Brain microvascular endothelial cell (primary cell): Measurements from ENCODE around the gene EDEM3.
"Not testable (repeated sequence)": the region's sequence is repeated elsewhere in the genome, so short reads cannot be mapped to it uniquely, and the experiment has no call there.

ENCODE experiments used
- DNase-seq: peaks from one replicate; pipeline ENCODE4 v3.0.0-alpha.2; 2020
- H3K27ac ChIP-seq: fragments of 250-450 bp; sonication (Bioruptor Pico); 2 replicates; pipeline ENCODE4 v1.5.1; 2020; ENCODE audit warnings: mild to moderate bottlenecking, moderate library complexity
- H3K27me3 ChIP-seq: fragments of 250-450 bp; sonication (Bioruptor Pico); replicated peaks from 2 replicates; pipeline ENCODE4 v1.5.1; 2020; ENCODE audit warnings: mild to moderate bottlenecking
- H3K36me3 ChIP-seq: fragments of 250-450 bp; sonication (Bioruptor Pico); replicated peaks from 2 replicates; pipeline ENCODE4 v1.5.1; 2020; ENCODE audit warnings: mild to moderate bottlenecking
- H3K4me3 ChIP-seq: 2 replicates; pipeline ENCODE4 v1.5.1; 2011; ENCODE audit warnings: low read depth, mild to moderate bottlenecking, control low read depth, low read length, moderate library complexity
- CTCF ChIP-seq: IDR thresholded peaks from 2 replicates; pipeline ENCODE4 v1.5.1; 2011; ENCODE audit warnings: low read depth, mild to moderate bottlenecking, moderate library complexity, low read length, control low read depth, inconsistent platforms; ENCODE audit errors: missing control alignments
- in situ Hi-C: cut with HindIII; loops from 2 replicates; pipeline ENCODE4 v1.10.0; 2017; ENCODE audit warnings: low sequenced_read_pairs, low pct_ligation_motif_present

EDEM3 gene

DNA sequence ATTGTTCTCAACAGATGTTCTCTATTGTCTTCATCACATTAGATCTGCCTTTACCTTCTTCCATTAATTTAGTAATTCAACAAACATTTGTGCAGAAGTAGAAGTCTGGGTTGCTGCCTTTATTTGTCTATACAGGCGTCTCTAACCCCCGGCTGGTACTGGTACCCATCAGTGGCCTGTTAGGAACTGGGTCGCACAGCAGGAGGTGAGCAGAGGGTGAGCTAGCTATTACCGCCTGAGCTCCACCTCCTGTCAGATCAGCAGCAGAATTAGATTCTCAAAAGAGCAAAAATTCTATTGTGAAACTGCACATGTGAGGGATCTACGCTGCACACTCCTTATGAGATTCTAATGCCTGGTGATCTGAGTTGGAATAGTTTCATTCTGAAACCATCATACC is 12.9 kb upstream of the EDEM3 start:
- DNase-seq = no peak
- Histone ChIP-seq H3K36me3 (no peaks in the 10 kb centered on the region), H3K27me3 (no peaks in the 10 kb centered on the region), H3K4me3 (no peak overlapping the region), H3K27ac (no peak overlapping the region)
- no peak for TF ChIP-seq CTCF
- in situ Hi-C loops = no loop called here

- no peak for DNase-seq
- Histone ChIP-seq H3K27me3 (no peaks in the 10 kb centered on the region), H3K27ac (no peak overlapping the region), H3K36me3 (no peaks in the 10 kb centered on the region), H3K4me3 (no peak overlapping the region)
- in situ Hi-C loops = no loop called here
- no peak for TF ChIP-seq CTCF
Measured at GRCh38 chr1:184764483-184764882, 9.8 kb upstream of the EDEM3 start.

GRCh38 chr1:184763520-184763919 is 8.9 kb upstream of the EDEM3 start:
- H3K27ac ChIP-seq, DNase-seq, H3K36me3 ChIP-seq, in situ Hi-C loops, H3K4me3 ChIP-seq, H3K27me3 ChIP-seq: not testable (repeated sequence)

GRCh38 chr1:184761969-184762485 is 7.4 kb upstream of the EDEM3 start:
- in situ Hi-C loops = no loop called here
- TF ChIP-seq CTCF = no peak
- H3K36me3 ChIP-seq = no peaks in the 10 kb centered on the region
- H3K27me3 ChIP-seq = no peaks in the 10 kb centered on the region
- H3K4me3 ChIP-seq = no peak overlapping the region
- no peak for DNase-seq
- H3K27ac ChIP-seq = no peak overlapping the region

DNA sequence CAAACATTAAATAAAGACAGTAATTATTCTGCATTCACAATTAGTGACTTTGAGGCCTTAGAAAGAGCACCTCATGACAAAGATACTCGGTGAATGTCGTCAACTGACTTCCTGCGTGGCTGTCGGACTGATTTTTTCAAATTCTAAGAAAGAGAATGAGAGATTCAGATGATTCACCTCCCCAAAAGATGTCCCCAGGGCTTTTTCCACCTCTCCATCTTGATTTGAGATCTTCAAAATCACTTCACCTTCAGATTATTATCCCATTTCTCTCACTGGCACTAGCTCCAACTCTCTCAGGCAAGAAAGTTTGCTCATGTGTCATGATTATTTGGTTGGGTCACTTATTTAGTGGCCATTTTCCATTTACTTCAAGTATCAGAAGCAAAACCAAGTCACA is 5.0 kb upstream of the EDEM3 start:
- H3K27me3 ChIP-seq = no peaks in the 10 kb centered on the region
- TF ChIP-seq CTCF = no peak
- in situ Hi-C loops = no loop called here
- no peak overlapping the region for H3K27ac ChIP-seq
- DNase-seq = no peak
- H3K36me3 ChIP-seq = no peaks in the 10 kb centered on the region
- no peak overlapping the region for H3K4me3 ChIP-seq

- DNase-seq = no peak
- in situ Hi-C loops = no loop called here
- TF ChIP-seq CTCF = no peak
- Histone ChIP-seq H3K27me3 (no peaks in the 10 kb centered on the region), H3K36me3 (no peaks in the 10 kb centered on the region), H3K27ac (no peak overlapping the region), H3K4me3 (no peak overlapping the region)
Measured at GRCh38 chr1:184759112-184759511, 4.5 kb upstream of the EDEM3 start.
